GM23338 (cell line): ENCODE data around the gene RNF130. TPM values are rescaled to one million over a fixed set of nuclear protein-coding genes. Genes with fewer than 3 reads are reported as not detected.

Experiments
- ATAC-seq: fragments of 200-7000 bp; cut with Tn5 transposase; 3 replicates; pipeline ENCODE4 v1.9.1; 2020
- DNase-seq: peaks from one replicate; pipeline ENCODE4 v3.0.0-alpha.2; 2015; ENCODE audit warnings: low spot score
- H2AFZ ChIP-seq: fragments of 200-600 bp; sonication (generic); 2 replicates; pipeline ENCODE4 v1.8.0; 2016; ENCODE audit warnings: antibody characterized with exemption, mild to moderate bottlenecking, moderate library complexity
- H3F3A ChIP-seq: fragments of 200-600 bp; sonication (generic); replicated peaks from 2 replicates; pipeline ENCODE4 v1.8.0; 2017; ENCODE audit warnings: antibody characterized with exemption, mixed run types, low read depth
- H3K27ac ChIP-seq: fragments of 200-600 bp; sonication (generic); 2 replicates; pipeline ENCODE4 v1.6.1; 2016; ENCODE audit warnings: low read depth
- H3K27me3 ChIP-seq: fragments of 200-600 bp; sonication (generic); 2 replicates; pipeline ENCODE4 v1.8.0; 2016; ENCODE audit warnings: mild to moderate bottlenecking, mixed run types, moderate library complexity; ENCODE audit not compliant: insufficient read depth
- H3K36me3 ChIP-seq: fragments of 200-600 bp; sonication (generic); 2 replicates; pipeline ENCODE4 v1.8.0; 2016; ENCODE audit warnings: mild to moderate bottlenecking; ENCODE audit not compliant: insufficient read depth
- H3K4me1 ChIP-seq: fragments of 200-600 bp; sonication (generic); 2 replicates; pipeline ENCODE4 v1.8.0; 2016; ENCODE audit warnings: mild to moderate bottlenecking, moderate library complexity; ENCODE audit not compliant: insufficient read depth
- H3K4me2 ChIP-seq: fragments of 200-600 bp; sonication (generic); 2 replicates; pipeline ENCODE4 v1.7.1; 2017; ENCODE audit warnings: mixed run types
- H3K4me3 ChIP-seq: fragments of 200-600 bp; sonication (generic); 2 replicates; pipeline ENCODE4 v1.6.1; 2016; ENCODE audit warnings: mixed run types
- H3K79me2 ChIP-seq: fragments of 200-600 bp; sonication (generic); replicated peaks from 2 replicates; pipeline ENCODE4 v1.8.0; 2017; ENCODE audit warnings: mild to moderate bottlenecking; ENCODE audit not compliant: insufficient read depth
- H3K9me2 ChIP-seq: fragments of 200-600 bp; sonication (generic); 2 replicates; pipeline ENCODE4 v1.8.0; 2017; ENCODE audit not compliant: insufficient read depth
- H4K20me1 ChIP-seq: fragments of 200-600 bp; sonication (generic); replicated peaks from 2 replicates; pipeline ENCODE4 v1.8.0; 2017; ENCODE audit warnings: mild to moderate bottlenecking; ENCODE audit not compliant: insufficient read depth
- H3K27ac Mint-ChIP-seq: 2 replicates; pipeline ENCODE4 v1.8.0; 2020; ENCODE audit warnings: inconsistent platforms, mild to moderate bottlenecking, moderate library complexity, mixed read lengths
- H3K27me3 Mint-ChIP-seq: 3 replicates; pipeline ENCODE4 v1.8.0; 2022; ENCODE audit warnings: low read depth, mild to moderate bottlenecking, moderate library complexity, mixed read lengths, inconsistent platforms; ENCODE audit not compliant: insufficient read depth, poor library complexity
- H3K36me3 Mint-ChIP-seq: 3 replicates; pipeline ENCODE4 v1.8.0; 2021; ENCODE audit warnings: low read depth, mild to moderate bottlenecking, inconsistent platforms, moderate library complexity, mixed read lengths
- H3K4me1 Mint-ChIP-seq: 3 replicates; pipeline ENCODE4 v1.8.0; 2020; ENCODE audit warnings: mild to moderate bottlenecking, inconsistent platforms, mixed read lengths
- H3K4me3 Mint-ChIP-seq: 3 replicates; pipeline ENCODE4 v1.8.0; 2021; ENCODE audit warnings: moderate library complexity, mild to moderate bottlenecking, inconsistent platforms, mixed read lengths
- H3K9me3 Mint-ChIP-seq: 3 replicates; pipeline ENCODE4 v1.8.0; 2020; ENCODE audit warnings: moderate library complexity, mild to moderate bottlenecking, inconsistent platforms, mixed read lengths
- CREB1 ChIP-seq: fragments of 250-450 bp; sonication (Bioruptor Pico); IDR thresholded peaks from 2 replicates; pipeline ENCODE4 v1.5.0; 2020; ENCODE audit warnings: low read depth, mild to moderate bottlenecking, moderate library complexity
- CTCF ChIP-seq, 2 experiments: fragments of 200-600 bp in 1 of 2; sonication (generic) in 1 of 2; conservative IDR thresholded peaks; 2 replicates each; pipeline versions ENCODE4 v1.5.1 to v1.6.1; 2016 to 2017; ENCODE audit warnings: antibody characterized with exemption in 2 of 2, low read depth in 2 of 2, mild to moderate bottlenecking in 2 of 2, moderate library complexity in 1 of 2
- ETS1 ChIP-seq: IDR thresholded peaks from 2 replicates; pipeline ENCODE4 v1.6.1; 2016; ENCODE audit warnings: antibody characterized with exemption
- EZH2 ChIP-seq: fragments of 200-600 bp; sonication (generic); IDR thresholded peaks from one replicate; pipeline ENCODE4 v1.8.0; 2017; ENCODE audit warnings: antibody characterized with exemption, mild to moderate bottlenecking, low read depth; ENCODE audit not compliant: unreplicated experiment
- JUNB ChIP-seq: IDR thresholded peaks from one replicate; pipeline ENCODE4 v1.6.1; 2016; ENCODE audit warnings: antibody characterized with exemption; ENCODE audit not compliant: unreplicated experiment
- POLR2AphosphoS5 ChIP-seq: IDR thresholded peaks from 2 replicates; pipeline ENCODE4 v1.6.1; 2016; ENCODE audit warnings: antibody characterized with exemption, low read depth
- REST ChIP-seq: IDR thresholded peaks from one replicate; pipeline ENCODE4 v1.6.1; 2018; ENCODE audit warnings: antibody characterized with exemption; ENCODE audit not compliant: unreplicated experiment
- STAT1 ChIP-seq: IDR thresholded peaks from one replicate; pipeline ENCODE4 v1.6.1; 2016; ENCODE audit warnings: antibody characterized with exemption; ENCODE audit not compliant: unreplicated experiment
- ZNF114 ChIP-seq: fragments of 250-450 bp; sonication (Bioruptor Pico); IDR thresholded peaks from 2 replicates; pipeline ENCODE4 v1.5.0; 2020; ENCODE audit warnings: mild to moderate bottlenecking, moderate library complexity
- polyA plus RNA-seq: library from polyadenylated mRNA; unstranded; fragments of >200 nt; fragmentation: Nextera tagmentation; extraction: Ambion mirVana; gene quantifications from 2 replicates; pipeline ENCODE4 v1.2.1, GENCODE V29; 2016
- total RNA-seq: library from RNA; depleted of rRNA; stranded (reverse); fragments of >200 nt; shearing (Covaris generic); gene quantifications from 2 replicates; pipeline ENCODE4 v1.2.3, GENCODE V29; 2014

The RNF130 gene
- total and polyA plus RNA-seq, 2 experiments from 2014 or later: 60.1 to 97.3 TPM

- Histone ChIP-seq H3K27me3 (no peaks in the 10 kb centered on the region), H3K4me1 (no peaks in the 10 kb centered on the region), H2AFZ (no peak overlapping the region; the same call in 1 of the 2 replicates), H3K36me3 (no peaks in the 10 kb centered on the region), H3K9me2 (no peaks in the 10 kb centered on the region), H3K27ac (no peak overlapping the region), H3K4me3 (no peak overlapping the region), H3F3A (no peaks in the 10 kb centered on the region), H4K20me1 (no peaks in the 10 kb centered on the region), H3K4me2 (no peak overlapping the region), H3K79me2 (no peaks in the 10 kb centered on the region)
- peaks cover 4% of the 10 kb centered on the region; the same call in 1 of the 3 replicates for H3K4me1 Mint-ChIP-seq
- TF ChIP-seq CREB1 (CRISPR knock-in tag) (no peak), CTCF (conservative IDR thresholded peaks at IDR 0.05; ENCODE audit: low read depth in 2 of 2) (peak in 1 of 2 experiments; percentile 31; a peak in 3 of 4 replicates)
- H3K36me3 Mint-ChIP-seq: no peaks in the 10 kb centered on the region
- no peak overlapping the region for H3K27ac Mint-ChIP-seq
- no peaks in the 10 kb centered on the region; the same call in 2 of the 3 replicates for H3K9me3 Mint-ChIP-seq
- ATAC-seq: peak; percentile 44
- peaks cover 7% of the 10 kb centered on the region for H3K27me3 Mint-ChIP-seq
- H3K4me3 Mint-ChIP-seq: no peak overlapping the region
- no peak for DNase-seq
Measured at GRCh38 chr5:180117000-180117725, 45.6 kb upstream of the RNF130 start.

- H3K27me3 Mint-ChIP-seq: peaks cover 9% of the 10 kb centered on the region
- ATAC-seq (no peak), DNase-seq (no peak)
- H3K36me3 Mint-ChIP-seq: no peaks in the 10 kb centered on the region
- Histone ChIP-seq H3K4me1 (no peaks in the 10 kb centered on the region), H3K4me2 (no peak overlapping the region), H3K9me2 (no peaks in the 10 kb centered on the region), H4K20me1 (no peaks in the 10 kb centered on the region), H3K79me2 (no peaks in the 10 kb centered on the region), H3K36me3 (no peaks in the 10 kb centered on the region), H2AFZ (peak overlapping the region; percentile 28; the same call in 1 of the 2 replicates), H3K27me3 (no peaks in the 10 kb centered on the region), H3F3A (no peaks in the 10 kb centered on the region), H3K4me3 (no peak overlapping the region), H3K27ac (no peak overlapping the region)
- no peak overlapping the region for H3K4me3 Mint-ChIP-seq
- no peak overlapping the region for H3K27ac Mint-ChIP-seq
- peaks cover 7% of the 10 kb centered on the region for H3K4me1 Mint-ChIP-seq
- H3K9me3 Mint-ChIP-seq: no peaks in the 10 kb centered on the region; the same call in 2 of the 3 replicates
- no peak for TF ChIP-seq ETS1
- TF ChIP-seq STAT1: no peak
- no peak for TF ChIP-seq CTCF (conservative IDR thresholded peaks at IDR 0.05; ENCODE audit: low read depth in 2 of 2)
- TF ChIP-seq CREB1 (CRISPR knock-in tag): no peak
- no peak for TF ChIP-seq ZNF114 (CRISPR knock-in tag)
- TF ChIP-seq POLR2AphosphoS5: no peak
- no peak for TF ChIP-seq EZH2
- no peak for TF ChIP-seq REST
- no peak for TF ChIP-seq JUNB
Measured at GRCh38 chr5:180116077-180116999, 44.8 kb upstream of the RNF130 start.
